ENCODE results near the gene MTUS2.

DNA sequence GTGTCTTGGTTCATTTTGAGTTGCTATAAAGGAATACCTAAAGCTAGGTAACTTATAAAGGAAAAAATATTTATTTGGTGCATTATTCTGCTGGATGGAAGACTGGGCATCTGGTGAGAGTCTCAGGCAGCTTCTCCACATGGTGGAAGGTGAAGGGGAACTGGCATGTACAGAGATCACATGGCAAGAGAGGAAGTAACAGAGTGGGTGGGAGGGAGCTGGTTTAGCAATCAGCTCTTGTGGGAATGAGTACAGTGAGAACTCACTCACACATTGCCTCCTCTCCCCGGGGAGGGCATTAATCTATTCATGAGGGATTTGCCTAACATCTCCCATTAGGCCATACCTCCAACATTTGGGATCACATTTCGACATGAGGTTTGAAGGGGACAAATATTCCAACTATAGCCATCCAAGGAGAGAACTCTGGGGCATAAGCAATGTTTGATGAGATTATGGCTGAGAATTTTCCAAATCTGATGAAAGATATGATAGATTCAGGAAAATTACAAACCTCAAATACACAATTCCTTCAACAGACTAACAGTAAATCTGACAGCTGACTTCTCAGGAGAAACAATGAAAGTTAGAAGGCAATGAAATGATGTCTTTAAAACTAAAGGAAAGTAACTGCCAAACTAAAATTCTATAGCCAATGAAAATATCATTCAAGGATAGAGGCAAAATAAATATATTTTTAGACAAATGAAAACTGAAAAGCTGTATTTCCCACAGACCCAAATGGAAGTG, 52.5 kb downstream of the MTUS2 start:
- TF ChIP-seq, protein P1, sequence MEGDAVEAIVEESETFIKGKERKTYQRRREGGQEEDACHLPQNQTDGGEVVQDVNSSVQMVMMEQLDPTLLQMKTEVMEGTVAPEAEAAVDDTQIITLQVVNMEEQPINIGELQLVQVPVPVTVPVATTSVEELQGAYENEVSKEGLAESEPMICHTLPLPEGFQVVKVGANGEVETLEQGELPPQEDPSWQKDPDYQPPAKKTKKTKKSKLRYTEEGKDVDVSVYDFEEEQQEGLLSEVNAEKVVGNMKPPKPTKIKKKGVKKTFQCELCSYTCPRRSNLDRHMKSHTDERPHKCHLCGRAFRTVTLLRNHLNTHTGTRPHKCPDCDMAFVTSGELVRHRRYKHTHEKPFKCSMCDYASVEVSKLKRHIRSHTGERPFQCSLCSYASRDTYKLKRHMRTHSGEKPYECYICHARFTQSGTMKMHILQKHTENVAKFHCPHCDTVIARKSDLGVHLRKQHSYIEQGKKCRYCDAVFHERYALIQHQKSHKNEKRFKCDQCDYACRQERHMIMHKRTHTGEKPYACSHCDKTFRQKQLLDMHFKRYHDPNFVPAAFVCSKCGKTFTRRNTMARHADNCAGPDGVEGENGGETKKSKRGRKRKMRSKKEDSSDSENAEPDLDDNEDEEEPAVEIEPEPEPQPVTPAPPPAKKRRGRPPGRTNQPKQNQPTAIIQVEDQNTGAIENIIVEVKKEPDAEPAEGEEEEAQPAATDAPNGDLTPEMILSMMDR (IDR thresholded peaks at IDR 0.05), result no peak
- TF ChIP-seq POLR2AphosphoS5 (IDR thresholded peaks at IDR 0.05), result no peak
- no peak for TF ChIP-seq POLR2A (IDR thresholded peaks at IDR 0.05)
